Left hindlimb (tissue), 1 donor: Measurements from ENCODE around the gene NFE2L1.
"Not testable (repeated sequence)": the region's sequence is repeated elsewhere in the genome, so short reads cannot be mapped to it uniquely, and the experiment has no call there.

Experiments used
- DNase-seq: peaks from one replicate; pipeline ENCODE4 v3.0.0-alpha.2; 2018

The NFE2L1 gene

DNA sequence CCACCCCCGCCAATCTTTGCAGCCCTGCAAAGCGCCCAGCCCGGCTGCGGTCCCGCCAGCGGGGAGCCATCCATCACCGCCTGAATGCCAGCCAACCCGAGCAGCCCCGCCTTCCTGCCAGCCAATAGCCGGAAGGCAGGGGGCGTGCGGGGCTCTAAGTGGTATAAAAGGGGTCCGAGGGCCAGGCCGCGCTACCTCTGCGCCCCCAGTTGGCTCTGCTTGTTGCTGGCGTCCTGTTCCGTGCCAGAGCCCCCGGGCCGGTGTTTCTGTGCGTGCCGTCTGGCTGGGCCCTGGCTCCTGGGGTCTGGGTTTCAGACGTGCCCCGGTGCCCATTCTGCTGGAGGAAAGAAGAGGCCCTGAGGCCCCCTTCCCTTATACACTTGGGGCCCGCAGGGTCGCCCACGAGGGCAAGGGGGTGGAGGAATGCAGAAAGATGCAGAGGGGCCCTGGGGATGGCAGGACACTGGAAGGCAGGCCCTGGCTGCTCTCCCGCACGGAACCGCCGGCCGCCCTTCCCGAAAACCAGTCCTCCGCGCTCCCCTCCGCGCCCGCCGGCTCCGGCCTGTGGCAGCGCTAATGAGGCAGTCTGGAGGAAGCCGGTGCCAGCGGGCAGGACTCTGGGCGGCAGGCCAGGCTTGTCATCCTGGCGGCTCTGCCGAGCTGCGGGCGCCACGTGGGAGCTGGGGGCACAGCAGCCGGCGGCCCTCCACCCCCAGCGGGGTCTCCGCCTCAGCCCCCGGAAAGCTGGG is 24.6 kb upstream of the NFE2L1 start:
- peak; percentile 90 for DNase-seq

DNA sequence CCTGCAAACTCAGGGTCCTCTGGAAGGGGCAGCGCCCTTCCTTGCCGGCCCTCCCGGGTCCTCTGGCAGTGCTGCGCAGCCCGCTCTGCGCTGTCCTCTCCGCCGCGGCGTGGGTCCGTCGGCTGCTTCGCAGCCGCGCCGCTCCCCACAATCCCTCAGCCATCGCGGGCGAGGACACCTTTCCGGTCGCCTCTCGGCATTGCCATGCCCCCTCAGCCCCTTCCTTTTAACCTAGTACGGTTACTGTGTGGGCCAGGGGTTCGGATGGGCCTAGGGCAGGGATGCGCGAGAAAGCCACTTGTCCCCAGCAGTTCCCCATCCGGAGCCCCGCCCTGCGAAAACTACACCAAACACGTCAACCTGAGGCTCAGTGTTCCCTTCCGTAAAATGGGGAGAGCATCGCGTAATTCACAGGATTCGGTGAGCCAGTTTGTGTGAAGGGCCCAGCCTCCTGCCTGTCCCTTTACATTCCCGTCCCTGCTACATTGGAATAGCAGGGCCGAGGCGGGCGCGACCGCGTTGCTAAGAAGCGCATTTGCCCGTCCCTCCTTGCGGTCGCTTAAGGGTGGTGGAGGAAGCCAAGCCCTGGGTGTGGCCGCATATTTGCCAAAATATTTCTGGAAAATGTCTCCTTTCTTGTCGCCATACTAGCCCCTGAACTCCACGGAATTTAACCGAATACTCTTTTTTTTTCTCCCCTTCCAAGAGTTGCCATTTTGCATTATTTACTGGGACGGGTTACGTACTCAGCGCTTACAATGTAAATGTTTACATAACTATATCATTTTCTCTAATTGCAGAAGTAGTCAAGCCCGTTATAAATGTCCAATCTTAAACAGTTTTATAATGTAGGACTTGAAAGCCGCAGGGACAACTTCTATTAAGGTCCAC is 23.8 kb upstream of the NFE2L1 start:
- peak; percentile 79 for DNase-seq

DNA sequence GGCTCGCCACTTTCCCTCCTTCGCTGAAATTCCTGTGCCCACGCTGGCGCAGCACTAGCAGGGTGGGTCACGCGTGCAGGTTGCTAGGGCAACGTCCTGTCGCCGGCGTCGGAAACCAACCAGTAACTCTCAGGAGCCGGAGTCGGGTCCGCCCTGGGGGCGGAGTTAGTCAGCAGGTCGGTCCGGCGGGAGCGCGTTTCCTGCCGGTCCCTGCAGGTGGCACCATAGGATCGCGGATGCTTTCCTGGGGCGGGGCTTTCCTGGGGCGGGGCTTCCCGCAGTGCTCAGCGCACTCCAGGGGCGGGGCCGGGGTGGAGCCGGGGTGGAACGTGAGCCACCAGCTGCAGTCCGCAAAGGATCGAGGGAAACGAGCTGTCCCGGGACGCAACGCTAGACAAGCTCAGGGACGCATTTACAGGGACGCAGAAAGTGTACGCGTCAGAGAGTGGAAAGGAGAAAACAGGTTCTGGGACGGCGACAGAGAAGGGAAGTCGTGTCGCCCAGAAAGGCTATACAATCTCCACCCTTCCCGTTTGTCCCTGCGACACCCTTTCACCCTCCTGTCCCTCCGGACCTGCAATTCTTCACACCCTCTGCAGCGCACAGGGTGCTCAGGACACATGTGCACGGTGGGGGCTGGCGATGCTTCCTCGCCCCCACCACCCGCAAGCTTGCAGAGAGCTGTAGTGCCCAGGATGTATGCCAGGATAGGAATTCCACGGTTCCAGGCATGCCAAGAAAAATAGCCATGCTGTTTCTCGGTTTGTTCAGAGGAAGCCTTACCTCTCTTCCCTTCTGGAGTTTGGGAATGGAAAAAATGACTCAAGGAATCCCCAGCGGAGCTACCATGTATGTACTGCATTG is 22.9 kb upstream of the NFE2L1 start:
- DNase-seq = peak; percentile 98

DNA sequence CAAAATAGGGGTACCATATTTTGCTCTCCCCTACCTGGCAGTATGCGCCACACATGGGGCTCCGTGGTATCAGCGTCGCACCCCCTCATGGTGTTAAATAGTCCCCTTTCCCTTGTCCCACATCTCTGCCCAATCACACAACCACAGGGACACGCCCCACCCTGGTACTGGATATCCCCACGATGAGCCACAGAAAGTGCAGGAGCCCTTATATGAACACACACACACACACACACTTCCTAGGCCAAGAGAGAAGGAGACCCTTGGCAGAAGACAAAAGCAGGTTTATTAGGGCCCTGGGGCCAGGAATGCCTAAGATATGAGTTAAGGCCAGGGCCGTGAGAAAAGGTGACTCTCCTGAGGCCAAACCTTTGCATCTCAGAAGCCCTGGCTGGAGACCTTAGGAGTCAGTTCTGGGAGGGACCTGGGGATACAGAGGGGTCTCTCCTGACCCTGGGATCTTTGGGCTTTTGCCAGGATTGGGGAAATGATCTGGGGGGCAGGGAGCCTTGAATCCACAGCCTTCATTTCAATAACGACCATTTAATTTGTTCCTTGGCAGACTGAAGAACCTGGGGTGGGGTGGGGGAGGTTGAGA is 22.2 kb upstream of the NFE2L1 start:
- DNase-seq = no peak

DNA sequence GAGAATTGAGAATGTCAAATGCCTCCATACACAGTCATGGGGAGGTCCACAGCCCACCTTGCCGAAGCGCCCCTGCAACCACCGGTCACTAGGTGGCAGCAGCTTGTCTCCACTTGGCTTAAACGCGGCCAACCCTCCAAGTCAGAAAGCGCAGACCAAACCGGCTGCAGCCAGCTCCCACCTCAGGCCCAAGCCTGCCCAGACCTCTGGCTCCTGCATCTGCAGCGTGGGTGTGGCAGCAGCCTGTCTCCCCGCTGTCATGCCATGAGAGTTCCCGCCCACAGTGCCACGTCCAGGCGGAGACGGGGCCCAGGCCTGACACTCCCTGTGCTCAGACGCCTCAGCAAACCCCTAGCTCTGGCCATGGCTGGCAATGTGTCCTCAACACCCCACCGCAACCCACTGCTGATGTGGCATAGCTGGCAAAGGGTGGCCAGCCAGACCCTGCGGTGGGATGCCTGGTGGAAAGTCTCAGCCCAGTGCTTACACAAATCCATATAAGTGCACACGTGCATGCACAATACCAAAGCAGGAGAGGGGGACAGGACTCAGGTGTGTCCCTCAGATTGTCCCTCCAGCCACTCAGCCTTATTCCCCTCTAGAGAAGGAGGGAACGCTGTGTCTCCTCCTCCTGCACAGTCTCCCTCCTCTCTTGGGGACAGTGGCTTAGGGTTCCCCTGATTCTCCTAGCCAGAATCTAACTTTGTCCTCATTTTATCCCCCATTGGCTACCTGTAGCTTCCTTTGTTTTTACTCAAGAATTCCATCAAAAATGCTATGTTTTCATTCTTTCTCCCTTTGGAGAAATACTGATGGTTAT is 21.4 kb upstream of the NFE2L1 start:
- DNase-seq = peak; percentile 95

DNA sequence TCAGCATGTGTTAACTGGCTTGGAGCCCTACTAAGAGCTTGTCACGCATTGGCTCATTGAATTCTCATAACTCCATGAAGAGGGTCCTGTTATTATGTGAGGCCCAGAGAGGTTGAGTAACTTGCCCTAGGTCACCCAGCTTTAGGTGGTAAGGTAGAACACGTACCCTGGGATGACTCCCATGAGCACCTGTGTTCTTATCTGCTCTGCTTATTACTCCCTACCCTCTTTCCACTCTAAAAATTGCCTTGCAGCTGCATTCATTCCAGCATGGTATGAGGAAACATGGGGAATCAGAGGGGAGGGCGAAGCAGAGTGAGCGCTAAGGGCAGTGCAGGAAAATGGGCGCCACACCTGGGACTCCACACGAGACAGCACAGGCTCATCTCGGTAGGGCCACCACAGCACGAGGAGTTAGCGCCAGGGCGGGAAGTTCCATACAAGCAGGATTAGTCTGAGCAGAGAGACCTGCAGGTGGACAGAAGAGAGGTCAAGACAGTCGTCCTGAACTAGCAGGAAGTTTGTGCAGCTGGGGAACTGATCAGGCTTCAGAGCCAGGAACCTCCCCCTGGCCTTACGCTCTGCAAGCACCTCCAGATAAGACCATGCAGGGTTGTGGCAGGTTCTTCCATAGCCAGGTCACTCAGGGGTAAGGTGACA is 20.7 kb upstream of the NFE2L1 start:
- DNase-seq = no peak

DNA sequence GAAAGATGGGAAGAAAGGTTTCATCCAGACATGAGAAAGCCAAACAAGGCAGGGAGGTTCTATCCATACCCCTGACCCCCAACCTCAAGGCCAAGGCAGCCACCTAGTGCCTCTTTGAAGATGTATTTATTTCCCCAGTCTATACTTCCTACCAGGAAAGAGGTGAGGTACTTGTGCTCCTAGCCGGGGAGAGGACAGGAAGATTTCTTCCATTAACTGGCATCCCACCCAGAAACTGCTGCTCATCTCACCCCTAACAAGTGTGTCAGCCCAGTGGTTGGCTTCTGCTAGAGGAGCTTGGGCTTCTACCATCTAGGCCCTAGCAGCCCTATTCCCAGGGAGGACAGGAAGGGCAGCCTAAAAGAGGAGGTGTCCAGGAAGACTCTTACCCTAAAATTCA is 19.4 kb upstream of the NFE2L1 start:
- DNase-seq = no peak

DNA sequence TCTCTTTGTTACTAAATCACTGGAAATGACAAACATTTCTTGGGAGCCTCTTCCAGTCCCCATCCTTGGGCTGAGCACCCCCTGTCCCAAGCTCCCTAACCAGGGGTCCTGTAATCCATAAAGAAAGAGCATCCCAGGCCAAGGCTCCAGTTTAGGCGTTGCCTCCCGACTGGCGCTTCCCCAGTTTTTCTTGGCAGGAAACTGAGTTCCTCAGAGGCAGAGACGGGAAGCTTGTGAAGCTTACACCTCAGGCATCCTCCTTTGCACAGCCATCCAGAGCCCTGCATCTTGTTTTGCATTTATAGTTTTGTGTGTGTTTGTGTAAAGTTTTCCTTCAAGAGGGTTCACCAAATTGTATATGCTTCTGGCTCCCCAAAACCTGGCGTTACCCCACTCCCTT is 17.6 kb upstream of the NFE2L1 start:
- DNase-seq = peak; percentile 69

DNA sequence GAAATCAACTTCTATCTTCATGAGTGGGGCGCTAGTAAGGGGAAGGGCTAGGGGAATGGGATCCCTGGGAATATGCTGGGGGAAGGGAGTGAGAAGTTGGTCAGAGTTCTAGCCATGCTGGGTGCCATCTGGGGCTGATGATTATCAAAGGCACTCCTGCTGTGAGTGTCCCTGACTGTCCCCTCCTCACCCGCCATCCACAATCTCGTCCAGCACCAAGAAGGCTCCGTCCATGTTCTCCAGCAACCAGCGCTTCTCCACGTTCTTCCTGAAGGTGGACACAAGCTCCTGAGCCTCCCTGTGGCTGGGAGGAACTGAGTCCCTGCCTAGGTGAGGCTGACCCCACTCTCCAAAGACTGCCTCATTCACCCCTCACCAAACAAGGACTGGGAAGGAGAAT is 16.2 kb upstream of the NFE2L1 start:
- DNase-seq = no peak

DNA sequence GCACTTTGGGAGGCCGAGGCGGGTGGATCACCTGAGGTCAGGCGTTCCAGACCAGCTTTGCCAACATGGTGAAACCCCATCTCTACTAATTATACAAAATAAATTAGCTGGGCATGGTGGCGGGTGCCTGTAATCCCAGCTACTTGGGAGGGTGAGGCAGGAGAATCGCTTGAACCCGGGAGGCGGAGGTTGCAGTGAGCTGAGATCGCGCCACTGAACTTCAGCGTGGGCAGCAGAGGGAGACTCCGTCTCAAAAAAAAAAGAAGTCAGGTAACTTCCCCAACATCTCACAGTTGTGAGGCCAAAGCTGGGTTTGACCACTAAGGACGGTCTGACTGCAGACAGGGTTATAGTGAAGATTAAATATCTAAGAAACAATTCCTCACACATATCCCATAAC is 13.4 kb upstream of the NFE2L1 start:
- not testable (repeated sequence) for DNase-seq

DNA sequence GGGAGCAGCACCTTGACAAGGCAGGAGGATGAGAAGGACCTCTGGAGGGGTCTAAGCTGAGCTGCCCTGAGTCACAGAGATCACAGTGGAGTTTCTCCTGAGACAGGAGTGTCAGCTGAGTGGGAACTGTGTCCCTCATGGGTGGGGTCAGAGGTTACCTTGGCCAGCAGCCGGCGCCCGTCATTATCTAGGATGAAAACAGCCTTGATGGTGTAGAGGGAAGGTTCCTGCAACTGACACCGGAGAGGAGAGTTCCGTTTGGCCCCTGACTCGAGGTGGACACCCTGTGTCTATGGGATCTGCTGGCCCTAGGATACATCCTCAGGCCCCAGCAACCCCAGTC is 11.5 kb upstream of the NFE2L1 start:
- no peak for DNase-seq

DNA sequence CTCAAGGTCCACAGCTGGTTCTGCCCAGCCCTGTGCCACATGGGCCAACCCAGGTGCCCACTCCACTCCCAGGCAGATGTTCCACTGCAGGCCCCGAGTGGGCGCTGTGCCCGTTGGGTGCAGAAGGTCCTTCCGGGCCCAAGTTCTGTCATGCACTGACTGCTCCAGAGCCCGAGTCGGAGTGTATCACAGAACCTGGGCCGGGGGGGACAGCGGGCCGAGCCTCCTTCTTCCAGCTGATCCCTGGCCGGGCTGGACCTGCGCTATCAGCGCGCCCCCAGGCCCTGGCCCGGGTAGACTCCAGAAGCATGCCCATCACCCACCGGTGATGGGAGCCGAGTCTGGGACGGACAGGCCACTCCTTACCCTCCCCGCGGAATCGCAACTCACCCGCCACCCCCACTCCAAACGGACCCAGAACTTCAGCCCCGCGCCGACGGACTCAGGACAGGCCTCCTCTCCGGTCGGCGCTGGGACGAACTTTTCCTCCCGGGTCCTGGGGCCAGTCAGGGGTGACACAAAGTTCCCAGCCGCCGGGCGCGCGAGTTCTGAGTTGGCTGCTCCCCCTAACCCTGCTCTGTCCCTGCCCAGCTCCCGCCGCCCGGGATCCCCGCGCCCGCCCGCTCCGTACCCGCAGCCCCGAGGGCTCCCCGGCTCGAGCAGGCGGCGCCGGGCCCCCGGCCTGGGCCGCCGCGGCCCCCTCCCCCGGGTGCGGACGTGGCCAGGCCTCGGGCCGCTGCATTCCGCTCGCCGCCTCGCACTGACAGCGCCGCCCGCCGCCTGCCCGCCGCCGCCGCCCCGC is 10.9 kb upstream of the NFE2L1 start, which contains the start of gene COPZ2:
Gene COPZ2 (minus strand): TSS at position 762 of the 802 bp plus-strand sequence. CDS start 20 bp downstream, at position 742.
- peak; percentile 64 for DNase-seq

DNA sequence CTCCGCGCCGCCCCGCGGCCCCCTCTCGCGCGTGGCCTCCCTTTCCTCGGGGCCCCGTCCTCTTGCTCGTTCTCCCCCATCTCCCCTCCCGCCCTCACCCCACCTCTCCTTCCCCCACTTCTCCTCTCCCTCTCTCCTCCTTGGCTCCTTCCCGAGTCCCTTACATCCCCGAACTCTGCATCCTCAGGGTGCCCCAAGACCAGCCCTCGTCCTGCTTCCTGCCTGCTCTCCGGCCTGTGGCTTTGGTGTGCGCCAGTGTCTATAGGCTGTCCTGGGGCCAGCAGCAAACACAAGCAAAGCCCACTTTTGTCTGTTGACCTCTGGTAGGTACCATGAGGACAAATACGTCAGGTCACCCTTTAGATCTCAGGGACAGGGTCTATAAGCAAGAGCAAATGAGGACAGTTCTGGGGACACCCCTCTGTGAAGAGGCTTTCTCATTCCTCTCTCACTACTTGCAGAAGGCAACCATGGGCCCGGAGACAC is 10.3 kb upstream of the NFE2L1 start:
- no peak for DNase-seq

DNA sequence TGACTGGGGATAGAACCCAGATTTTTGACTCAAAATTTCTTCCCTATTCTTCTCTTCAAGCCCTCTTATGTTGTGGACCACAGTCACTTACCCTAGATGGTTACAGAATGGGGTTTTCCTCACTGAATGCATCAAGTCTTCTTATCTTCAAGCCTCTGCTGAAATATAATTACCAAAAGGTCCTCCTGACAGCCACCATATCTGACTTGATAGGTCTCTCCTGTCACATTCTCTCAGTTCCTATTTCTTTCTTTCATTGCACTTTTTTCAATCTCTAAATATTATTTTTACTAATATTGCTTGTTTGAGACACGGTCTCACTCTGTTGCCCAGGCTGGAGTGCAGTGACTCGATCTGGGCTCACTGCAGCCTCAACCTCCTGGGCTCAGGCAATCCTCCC is 9.5 kb upstream of the NFE2L1 start:
- no peak for DNase-seq

DNA sequence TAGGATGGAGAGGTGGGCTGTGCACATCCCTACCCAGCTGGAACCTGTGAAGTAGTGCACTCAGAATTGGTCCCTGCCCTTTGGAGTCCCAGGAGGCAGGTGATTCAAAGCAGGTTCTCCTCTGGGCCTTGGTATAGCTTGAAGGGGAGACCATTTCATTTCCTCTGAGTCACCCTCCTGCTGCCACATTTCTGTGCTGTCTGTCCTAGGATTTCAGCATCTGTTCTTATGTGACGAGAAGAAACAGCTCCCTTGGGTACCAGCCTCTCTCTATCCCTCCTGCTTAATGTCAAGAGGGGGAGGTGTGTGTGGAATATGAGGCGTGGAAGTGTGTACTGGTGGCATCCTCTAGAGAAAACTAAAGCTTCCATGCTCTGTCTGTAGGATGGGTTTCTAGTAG is 5.0 kb upstream of the NFE2L1 start:
- no peak for DNase-seq

DNA sequence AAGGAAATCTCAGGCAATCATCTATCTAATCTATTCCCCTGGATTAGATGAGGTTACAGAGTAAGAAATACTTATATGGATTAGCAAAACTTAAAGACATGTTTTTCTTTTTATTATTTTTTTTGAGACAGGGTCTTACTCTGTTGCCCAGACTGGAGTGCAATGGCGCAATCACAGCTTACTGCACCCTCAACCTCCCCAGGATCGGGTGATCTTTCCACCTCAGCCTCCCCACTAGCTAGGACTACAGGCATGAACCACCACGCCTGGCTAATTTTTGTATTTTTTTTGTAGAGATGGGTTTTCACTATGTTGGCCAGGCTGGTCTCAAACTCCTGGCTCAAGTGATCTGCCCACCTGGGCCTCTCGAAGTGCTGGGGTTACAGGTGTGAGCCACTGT is 3.3 kb upstream of the NFE2L1 start:
- no peak for DNase-seq

DNA sequence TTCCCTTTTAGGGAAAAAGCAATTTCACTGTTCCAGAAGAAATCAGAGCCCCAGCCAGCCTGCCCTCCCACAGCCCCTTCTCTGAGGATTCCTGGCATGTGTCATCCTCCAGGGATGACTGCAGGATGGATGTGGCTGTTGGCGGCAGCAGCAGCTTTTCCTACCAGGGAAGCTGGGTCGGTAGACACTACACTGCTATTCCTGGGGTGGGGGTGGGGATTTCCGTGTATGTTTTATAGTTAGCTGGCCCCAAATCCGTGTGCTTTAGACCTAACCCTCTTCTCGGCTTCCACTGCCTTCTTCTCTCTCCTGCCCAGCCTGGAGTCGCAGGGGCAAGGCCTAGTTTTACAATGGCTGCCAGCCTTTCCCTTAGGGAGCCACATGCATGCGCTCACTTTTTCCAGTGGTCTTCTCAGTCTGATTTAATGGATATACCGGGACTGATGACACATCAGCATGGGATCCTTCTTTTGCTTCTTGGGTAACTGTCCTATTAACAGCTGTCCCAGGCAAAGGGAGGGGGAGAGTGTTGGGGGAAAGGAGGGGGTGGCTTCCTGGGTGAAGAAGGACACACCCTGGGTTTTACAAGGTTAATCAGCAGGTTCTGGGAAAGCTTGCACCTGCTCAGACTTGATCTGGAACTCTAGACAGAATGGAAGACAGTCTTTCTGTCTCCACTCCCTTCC is 2.7 kb upstream of the NFE2L1 start:
- peak; percentile 62 for DNase-seq

DNA sequence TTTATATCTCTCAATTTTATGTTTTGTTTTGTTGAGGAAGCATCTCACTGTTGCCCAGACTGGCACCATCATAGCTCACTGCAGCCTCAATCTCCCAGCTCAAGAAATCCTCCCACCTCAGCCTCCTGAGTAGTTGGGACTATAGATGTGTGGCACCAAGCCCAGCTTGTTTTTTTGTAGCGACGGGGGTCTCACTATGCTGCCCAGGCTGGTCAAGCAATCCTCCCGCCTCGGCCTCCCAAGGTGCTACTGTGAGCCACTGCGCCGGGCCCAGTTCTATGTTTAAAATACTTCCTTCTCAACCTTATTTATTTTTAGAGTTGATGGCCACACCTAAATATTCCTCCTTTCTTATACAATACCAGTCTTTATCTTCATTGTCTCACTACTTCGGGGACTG is 1.9 kb upstream of the NFE2L1 start:
- no peak for DNase-seq

DNA sequence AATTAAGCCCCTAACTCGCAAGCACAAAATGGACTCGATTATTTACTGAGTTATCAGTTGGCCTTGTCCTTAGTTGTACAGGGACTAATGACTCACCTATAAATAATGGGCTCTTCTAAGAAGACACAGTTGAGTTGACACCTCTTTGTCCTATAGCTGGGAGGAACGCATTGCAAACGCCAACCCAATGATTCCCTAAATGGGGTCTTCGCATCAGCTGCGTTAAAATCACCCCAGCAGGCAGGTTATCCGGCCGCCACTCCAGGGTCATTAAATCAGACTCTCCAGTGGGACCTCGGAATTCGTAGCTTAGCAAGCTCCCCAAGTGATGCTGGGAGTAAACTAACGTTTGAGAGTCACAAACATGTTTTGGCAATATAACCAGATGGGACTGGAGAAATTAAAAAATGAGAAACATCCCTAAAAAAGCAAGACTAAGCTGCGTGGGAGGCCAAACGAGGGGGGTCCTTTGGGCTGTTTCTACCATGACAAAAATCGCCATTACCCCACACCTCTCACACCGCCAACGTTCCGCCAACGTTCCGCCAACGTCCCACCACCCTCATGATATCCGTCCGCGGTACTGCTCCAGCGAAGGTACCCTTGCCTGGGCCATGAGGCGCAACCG is 932 bp upstream of the NFE2L1 start:
- DNase-seq = no peak
